Stomach (tissue), 4 donors: ENCODE data around the gene NRG2.

Experiments used
- EP300 ChIP-seq: sonication (generic); formaldehyde crosslinking; IDR thresholded peaks from one replicate; pipeline ENCODE4 v1.6.1; 2017; ENCODE audit warnings: antibody characterized with exemption
- POLR2A ChIP-seq, 4 donors: fragments of 450-650 bp; IDR thresholded peaks; one replicate each; pipeline ENCODE4 v1.6.1; 2016; ENCODE audit warnings: antibody characterized with exemption in 4 of 4, control low read depth in 2 of 4, mild to moderate bottlenecking in 1 of 4, moderate library complexity in 1 of 4
- POLR2AphosphoS5 ChIP-seq, 3 donors: sonication (generic); formaldehyde crosslinking; IDR thresholded peaks; one replicate each; pipeline ENCODE4 v1.6.1; 2016; ENCODE audit warnings: antibody characterized with exemption in 3 of 3
- TF ChIP-seq, protein P1 (sequence below), 7 experiments: fragments of 450-650 bp in 4 of 7; fragments of 200-600 bp in 3 of 7; sonication (generic) in 3 of 7; IDR thresholded peaks; one replicate each; pipeline ENCODE4 v1.5.1; 2016 to 2019; ENCODE audit warnings: antibody characterized with exemption in 7 of 7, control low read depth in 2 of 7, mild to moderate bottlenecking in 1 of 7

DNA sequence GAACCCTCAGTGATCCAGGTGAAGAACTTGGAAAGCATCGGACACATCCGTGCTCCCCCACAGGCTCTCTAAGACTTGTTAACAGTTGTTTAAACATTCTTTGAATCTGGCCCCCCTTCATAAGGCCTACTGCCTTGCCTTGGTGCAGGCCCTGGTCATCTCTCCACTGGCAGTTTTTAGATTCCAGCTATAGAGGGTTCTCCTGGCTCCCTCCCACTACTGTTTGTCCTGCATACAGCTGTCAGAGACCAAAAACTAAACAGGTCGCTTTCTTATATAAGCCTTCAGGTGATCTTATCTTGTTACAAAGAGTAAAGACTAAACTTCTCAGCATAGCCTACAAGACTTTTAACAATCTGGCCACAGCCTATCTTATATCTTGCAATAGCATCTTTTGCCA is 32.3 kb downstream of the NRG2 start:
- TF ChIP-seq, protein P1, sequence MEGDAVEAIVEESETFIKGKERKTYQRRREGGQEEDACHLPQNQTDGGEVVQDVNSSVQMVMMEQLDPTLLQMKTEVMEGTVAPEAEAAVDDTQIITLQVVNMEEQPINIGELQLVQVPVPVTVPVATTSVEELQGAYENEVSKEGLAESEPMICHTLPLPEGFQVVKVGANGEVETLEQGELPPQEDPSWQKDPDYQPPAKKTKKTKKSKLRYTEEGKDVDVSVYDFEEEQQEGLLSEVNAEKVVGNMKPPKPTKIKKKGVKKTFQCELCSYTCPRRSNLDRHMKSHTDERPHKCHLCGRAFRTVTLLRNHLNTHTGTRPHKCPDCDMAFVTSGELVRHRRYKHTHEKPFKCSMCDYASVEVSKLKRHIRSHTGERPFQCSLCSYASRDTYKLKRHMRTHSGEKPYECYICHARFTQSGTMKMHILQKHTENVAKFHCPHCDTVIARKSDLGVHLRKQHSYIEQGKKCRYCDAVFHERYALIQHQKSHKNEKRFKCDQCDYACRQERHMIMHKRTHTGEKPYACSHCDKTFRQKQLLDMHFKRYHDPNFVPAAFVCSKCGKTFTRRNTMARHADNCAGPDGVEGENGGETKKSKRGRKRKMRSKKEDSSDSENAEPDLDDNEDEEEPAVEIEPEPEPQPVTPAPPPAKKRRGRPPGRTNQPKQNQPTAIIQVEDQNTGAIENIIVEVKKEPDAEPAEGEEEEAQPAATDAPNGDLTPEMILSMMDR (IDR thresholded peaks at IDR 0.05): no peak
- TF ChIP-seq POLR2AphosphoS5 (IDR thresholded peaks at IDR 0.05): no peak
- TF ChIP-seq EP300: no peak
- TF ChIP-seq POLR2A (IDR thresholded peaks at IDR 0.05): no peak
